GM23338 (cell line): ENCODE results near the gene ZDHHC3.

Experiments used
- CTCF ChIP-seq, 2 experiments: fragments of 200-600 bp in 1 of 2; sonication (generic) in 1 of 2; conservative IDR thresholded peaks; 2 replicates each; pipeline versions ENCODE4 v1.5.1 to v1.6.1; 2016 to 2017; ENCODE audit warnings: antibody characterized with exemption in 2 of 2, low read depth in 2 of 2, mild to moderate bottlenecking in 2 of 2, moderate library complexity in 1 of 2
- EZH2 ChIP-seq: fragments of 200-600 bp; sonication (generic); IDR thresholded peaks from one replicate; pipeline ENCODE4 v1.8.0; 2017; ENCODE audit warnings: antibody characterized with exemption, mild to moderate bottlenecking, low read depth; ENCODE audit not compliant: unreplicated experiment
- EZH2phosphoT487 ChIP-seq: fragments of 200-600 bp; sonication (generic); IDR thresholded peaks from one replicate; pipeline ENCODE4 v1.8.1; 2018; ENCODE audit warnings: antibody characterized with exemption; ENCODE audit not compliant: unreplicated experiment
- POLR2AphosphoS5 ChIP-seq: IDR thresholded peaks from 2 replicates; pipeline ENCODE4 v1.6.1; 2016; ENCODE audit warnings: antibody characterized with exemption, low read depth
- REST ChIP-seq: IDR thresholded peaks from one replicate; pipeline ENCODE4 v1.6.1; 2018; ENCODE audit warnings: antibody characterized with exemption; ENCODE audit not compliant: unreplicated experiment
- ZNF114 ChIP-seq: fragments of 250-450 bp; sonication (Bioruptor Pico); IDR thresholded peaks from 2 replicates; pipeline ENCODE4 v1.5.0; 2020; ENCODE audit warnings: mild to moderate bottlenecking, moderate library complexity

GRCh38 chr3:44887101-44887500 is 88.9 kb downstream of the ZDHHC3 start:
- TF ChIP-seq POLR2AphosphoS5: no peak
- TF ChIP-seq REST: no peak
- no peak for TF ChIP-seq CTCF (conservative IDR thresholded peaks at IDR 0.05; ENCODE audit: low read depth in 2 of 2)
- TF ChIP-seq ZNF114 (CRISPR knock-in tag): no peak
- no peak for TF ChIP-seq EZH2phosphoT487
- no peak for TF ChIP-seq EZH2
